ENCODE data around the gene PROS1. TPM values are rescaled to one million over a fixed set of nuclear protein-coding genes. Genes with fewer than 3 reads are reported as not detected.

The PROS1 gene
- total and polyA plus RNA-seq, 2 donors (not counting 3 experiments of a cell fraction or from before 2014, with no cell fraction given) = 2.6 to 5.2 TPM

- H2AFZ ChIP-seq (ENCODE audit: low read depth, low read length) = no peak overlapping the region
- no peaks in the 10 kb centered on the region for H3K9me3 ChIP-seq (replicated peaks; ENCODE audit: control insufficient read depth, insufficient read depth, low read length)
- intact Hi-C loops (cut with micrococcal nuclease) = loop anchor here (10.0 kb wide), 2 partner anchors 57 to 253 kb away; no protein-coding TSS in a partner anchor
- peaks cover 3% of the 10 kb centered on the region for H3K4me1 ChIP-seq (ENCODE audit: control insufficient read depth, extremely low read depth, insufficient read depth, low read length)
- peak; percentile 8 for FAIRE-seq
- no peak for TF ChIP-seq POLR2A (IDR thresholded peaks at IDR 0.05; ENCODE audit: low read depth, low read length)
- TF ChIP-seq GATA2 (IDR thresholded peaks at IDR 0.05; ENCODE audit: insufficient read depth, insufficient read length, low read depth, low read length) = no peak
- TF ChIP-seq EZH2 (IDR thresholded peaks at IDR 0.05; ENCODE audit: borderline replicate concordance, low read depth, low read length, severe bottlenecking) = no peak
- TF ChIP-seq POLR2AphosphoS5 (IDR thresholded peaks at IDR 0.05; ENCODE audit: insufficient read depth, low read depth, low read length) = no peak
- no peak for TF ChIP-seq CTCF (IDR thresholded peaks at IDR 0.05; ENCODE audit: extremely low read depth in 1 of 2, insufficient read depth in 1 of 2, low read depth in 1 of 2, low read length in 2 of 2)
- TF ChIP-seq JUN (IDR thresholded peaks at IDR 0.05; ENCODE audit: borderline replicate concordance, insufficient read depth, insufficient read length, low read depth) = no peak
- TF ChIP-seq FOS (IDR thresholded peaks at IDR 0.05; ENCODE audit: borderline replicate concordance, insufficient read depth, low read length) = no peak
- TF ChIP-seq MAX (IDR thresholded peaks at IDR 0.05; ENCODE audit: insufficient read depth, insufficient read length) = no peak
- TF ChIP-seq MYC (IDR thresholded peaks at IDR 0.05; ENCODE audit: low read depth, low read length) = no peak
- H3K4me3 ChIP-seq (replicated peaks in 1 of 3; ENCODE audit: insufficient read depth in 1 of 3, low read depth in 1 of 3, low read length in 3 of 3) = no peak overlapping the region
- ChIA-PET POLR2A (no interaction called here), CTCF (interaction anchor here (0.8 to 3.3 kb wide), 7 partner anchors 11 to 100 kb away, joined by 3 to 29 read pairs (median 4); partner anchors contain the start of genes DHFR2, NSUN3 and PROS1)
- no peak overlapping the region for H3K4me2 ChIP-seq (ENCODE audit: insufficient read depth, low read length)
- H3K27me3 ChIP-seq (ENCODE audit: control insufficient read depth in 2 of 2, insufficient read depth in 2 of 2, low read length in 2 of 2) = no peaks in the 10 kb centered on the region
- no peak overlapping the region for H3K9ac ChIP-seq (replicated peaks; ENCODE audit: extremely low read depth, insufficient read depth, low read length)
- H3K36me3 ChIP-seq (ENCODE audit: control insufficient read depth in 2 of 2, extremely low read depth in 1 of 2, insufficient read depth in 2 of 2, low read length in 2 of 2) = no peaks in the 10 kb centered on the region
- H3K27ac ChIP-seq (ENCODE audit: insufficient read depth, low read depth, low read length) = no peak overlapping the region
- DNase-seq (ENCODE audit: low read depth, low spot score) = no peak
- BruUV-seq (replicated peaks) = no TSS peak
- no peaks in the 10 kb centered on the region for H3K9me1 ChIP-seq (replicated peaks; ENCODE audit: control insufficient read depth, extremely low read depth, insufficient read depth, low read length)
- H3K79me2 ChIP-seq (ENCODE audit: control insufficient read depth, insufficient read depth, low read length) = no peaks in the 10 kb centered on the region
- dilution Hi-C loops (cut with MboI; ENCODE audit: extremely low pct_ligation_motif_present, low sequenced_read_pairs) = no loop called here
- no peaks in the 10 kb centered on the region for H4K20me1 ChIP-seq (replicated peaks; ENCODE audit: control insufficient read depth, extremely low read depth, insufficient read depth, low read length)
Observed at GRCh38 chr3:94001827-94002495, 28.3 kb upstream of the PROS1 start.
